Hepatocyte (in vitro differentiated cells): ENCODE data around the gene ITPKC.

Experiments
- CTCF ChIP-seq: fragments of 200-600 bp; sonication (generic); IDR thresholded peaks from 2 replicates; pipeline ENCODE4 v1.5.1; 2016; ENCODE audit warnings: antibody characterized with exemption, mild to moderate bottlenecking; ENCODE audit not compliant: poor library complexity
- EZH2 ChIP-seq: fragments of 200-600 bp; sonication (generic); IDR thresholded peaks from 2 replicates; pipeline ENCODE4 v1.6.1; 2016; ENCODE audit warnings: antibody characterized with exemption, mild to moderate bottlenecking, borderline replicate concordance
- EZH2phosphoT487 ChIP-seq: fragments of 200-600 bp; sonication (generic); IDR thresholded peaks from one replicate; pipeline ENCODE4 v1.6.1; 2018; ENCODE audit warnings: antibody characterized with exemption, mild to moderate bottlenecking, low read depth, moderate library complexity; ENCODE audit not compliant: unreplicated experiment, severe bottlenecking

GRCh38 chr19:40692212-40692551 lies 24.7 kb upstream of the ITPKC start:
- TF ChIP-seq EZH2 (no peak), CTCF (no peak), EZH2phosphoT487 (no peak)
